Embryonic facial prominence (tissue), 1 donor: ENCODE results near the gene PRAMEF15.
"Not testable (repeated sequence)": the region's sequence is repeated elsewhere in the genome, so short reads cannot be mapped to it uniquely, and the experiment has no call there.

Source experiments
- DNase-seq: peaks from one replicate; pipeline ENCODE4 v3.0.0-alpha.2; 2016; ENCODE audit errors: extremely low spot score

Gene PRAMEF15

GRCh38 chr1:13315281-13315680 is at the start of gene PRAMEF15:
Gene PRAMEF15, plus strand, starts transcription at chr1:13315581. Its CDS starts 2,827 bp downstream, at chr1:13318408.
- DNase-seq: not testable (repeated sequence)

- not testable (repeated sequence) for DNase-seq
Observed at GRCh38 chr1:13277016-13277415, 38.4 kb upstream of the PRAMEF15 start.

- not testable (repeated sequence) for DNase-seq
Observed at GRCh38 chr1:13279617-13280016, 35.8 kb upstream of the PRAMEF15 start.

- not testable (repeated sequence) for DNase-seq
Observed at GRCh38 chr1:13285037-13285436, 30.3 kb upstream of the PRAMEF15 start, which contains the start of gene PRAMEF8. Gene PRAMEF8, minus strand, starts transcription at chr1:13285137. Its CDS starts 1,046 bp downstream, at chr1:13284091.

- not testable (repeated sequence) for DNase-seq
Observed at GRCh38 chr1:13289030-13289429, 26.4 kb upstream of the PRAMEF15 start.

GRCh38 chr1:13297216-13297931 is 18.0 kb upstream of the PRAMEF15 start:
- not testable (repeated sequence) for DNase-seq

GRCh38 chr1:13298699-13299098 is 16.7 kb upstream of the PRAMEF15 start:
- DNase-seq: not testable (repeated sequence)

GRCh38 chr1:13302197-13302596 is 13.2 kb upstream of the PRAMEF15 start:
- DNase-seq: not testable (repeated sequence)

GRCh38 chr1:13303239-13303638 is 12.1 kb upstream of the PRAMEF15 start, which contains the start of gene PRAMEF33:
Gene PRAMEF33, plus strand, starts transcription at chr1:13303539. Its CDS starts 2,416 bp downstream, at chr1:13305955.
- DNase-seq: not testable (repeated sequence)

GRCh38 chr1:13342496-13342895 is 27.1 kb downstream of the PRAMEF15 start:
- not testable (repeated sequence) for DNase-seq

GRCh38 chr1:13347034-13347433 is 31.7 kb downstream of the PRAMEF15 start, which contains the start of gene PRAMEF14:
Gene PRAMEF14, minus strand, starts transcription at chr1:13347134. Its CDS starts 1,820 bp downstream, at chr1:13345314.
- not testable (repeated sequence) for DNase-seq

GRCh38 chr1:13353476-13353875 is 38.1 kb downstream of the PRAMEF15 start:
- DNase-seq: not testable (repeated sequence)

- not testable (repeated sequence) for DNase-seq
Observed at GRCh38 chr1:13354475-13354874, 39.1 kb downstream of the PRAMEF15 start.

GRCh38 chr1:13356774-13357173 is 41.4 kb downstream of the PRAMEF15 start:
- not testable (repeated sequence) for DNase-seq

GRCh38 chr1:13362364-13362763 is 47.0 kb downstream of the PRAMEF15 start:
- DNase-seq: not testable (repeated sequence)

GRCh38 chr1:13364928-13365327 is 49.5 kb downstream of the PRAMEF15 start:
- not testable (repeated sequence) for DNase-seq

- not testable (repeated sequence) for DNase-seq
Observed at GRCh38 chr1:13366536-13366935, 51.2 kb downstream of the PRAMEF15 start.

- not testable (repeated sequence) for DNase-seq
Observed at GRCh38 chr1:13368544-13368943, 53.2 kb downstream of the PRAMEF15 start.
